ENCODE measurements around the gene NCAM2.

Gene NCAM2

DNA sequence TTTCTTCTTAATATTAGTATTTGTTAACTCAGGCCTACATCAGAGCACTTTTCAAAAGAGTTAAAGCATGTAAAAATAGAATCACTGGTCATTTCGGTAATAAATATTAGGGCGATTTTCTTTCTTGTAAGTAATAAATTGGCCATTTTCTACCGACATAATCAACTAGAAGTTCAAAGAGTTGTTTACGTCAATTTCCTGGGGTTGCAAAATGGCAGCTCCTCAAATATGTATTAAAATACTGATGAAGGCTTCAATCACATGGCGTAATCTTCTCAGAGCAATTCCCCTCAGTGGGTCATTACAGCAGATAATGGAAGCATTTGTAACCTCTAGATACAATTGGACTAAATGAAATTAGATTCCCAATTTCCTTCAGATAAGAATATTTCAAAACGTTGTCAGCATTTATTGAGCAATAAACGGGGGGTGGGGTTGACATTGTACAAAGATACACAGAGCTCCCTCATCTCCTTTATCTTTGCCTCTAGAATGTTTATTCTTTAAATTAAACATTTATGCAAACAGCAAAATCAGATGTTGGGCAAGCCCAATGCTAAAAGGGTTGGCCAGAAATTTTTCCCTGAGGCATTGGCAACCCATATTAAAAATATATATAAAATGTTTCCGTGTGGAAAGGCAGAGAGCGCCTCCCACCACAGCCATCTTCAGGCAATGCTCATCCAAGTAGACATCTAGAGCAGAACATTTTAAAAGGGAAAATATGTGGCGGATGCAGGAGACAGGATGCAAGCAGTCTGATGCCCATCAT, 240.6 kb downstream of the NCAM2 start:
- TF ChIP-seq, protein P1, sequence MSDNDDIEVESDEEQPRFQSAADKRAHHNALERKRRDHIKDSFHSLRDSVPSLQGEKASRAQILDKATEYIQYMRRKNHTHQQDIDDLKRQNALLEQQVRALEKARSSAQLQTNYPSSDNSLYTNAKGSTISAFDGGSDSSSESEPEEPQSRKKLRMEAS (IDR thresholded peaks at IDR 0.05) = no peak
- no peak for TF ChIP-seq TCF12 (IDR thresholded peaks at IDR 0.05; ENCODE audit: low read depth)
- TF ChIP-seq TAF1 (IDR thresholded peaks at IDR 0.05; ENCODE audit: low read depth) = no peak
- TF ChIP-seq, protein P2, sequence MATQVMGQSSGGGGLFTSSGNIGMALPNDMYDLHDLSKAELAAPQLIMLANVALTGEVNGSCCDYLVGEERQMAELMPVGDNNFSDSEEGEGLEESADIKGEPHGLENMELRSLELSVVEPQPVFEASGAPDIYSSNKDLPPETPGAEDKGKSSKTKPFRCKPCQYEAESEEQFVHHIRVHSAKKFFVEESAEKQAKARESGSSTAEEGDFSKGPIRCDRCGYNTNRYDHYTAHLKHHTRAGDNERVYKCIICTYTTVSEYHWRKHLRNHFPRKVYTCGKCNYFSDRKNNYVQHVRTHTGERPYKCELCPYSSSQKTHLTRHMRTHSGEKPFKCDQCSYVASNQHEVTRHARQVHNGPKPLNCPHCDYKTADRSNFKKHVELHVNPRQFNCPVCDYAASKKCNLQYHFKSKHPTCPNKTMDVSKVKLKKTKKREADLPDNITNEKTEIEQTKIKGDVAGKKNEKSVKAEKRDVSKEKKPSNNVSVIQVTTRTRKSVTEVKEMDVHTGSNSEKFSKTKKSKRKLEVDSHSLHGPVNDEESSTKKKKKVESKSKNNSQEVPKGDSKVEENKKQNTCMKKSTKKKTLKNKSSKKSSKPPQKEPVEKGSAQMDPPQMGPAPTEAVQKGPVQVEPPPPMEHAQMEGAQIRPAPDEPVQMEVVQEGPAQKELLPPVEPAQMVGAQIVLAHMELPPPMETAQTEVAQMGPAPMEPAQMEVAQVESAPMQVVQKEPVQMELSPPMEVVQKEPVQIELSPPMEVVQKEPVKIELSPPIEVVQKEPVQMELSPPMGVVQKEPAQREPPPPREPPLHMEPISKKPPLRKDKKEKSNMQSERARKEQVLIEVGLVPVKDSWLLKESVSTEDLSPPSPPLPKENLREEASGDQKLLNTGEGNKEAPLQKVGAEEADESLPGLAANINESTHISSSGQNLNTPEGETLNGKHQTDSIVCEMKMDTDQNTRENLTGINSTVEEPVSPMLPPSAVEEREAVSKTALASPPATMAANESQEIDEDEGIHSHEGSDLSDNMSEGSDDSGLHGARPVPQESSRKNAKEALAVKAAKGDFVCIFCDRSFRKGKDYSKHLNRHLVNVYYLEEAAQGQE (IDR thresholded peaks at IDR 0.05; ENCODE audit: low read depth) = no peak
- no peak for TF ChIP-seq CREB1 (IDR thresholded peaks at IDR 0.05; ENCODE audit: low read depth)
- no peak for TF ChIP-seq FOXM1 (IDR thresholded peaks at IDR 0.05; ENCODE audit: borderline replicate concordance, low read depth)
- no peak for TF ChIP-seq CEBPB (IDR thresholded peaks at IDR 0.05)
- TF ChIP-seq EP300 (IDR thresholded peaks at IDR 0.05; ENCODE audit: borderline replicate concordance) = no peak
- TF ChIP-seq, protein P3, sequence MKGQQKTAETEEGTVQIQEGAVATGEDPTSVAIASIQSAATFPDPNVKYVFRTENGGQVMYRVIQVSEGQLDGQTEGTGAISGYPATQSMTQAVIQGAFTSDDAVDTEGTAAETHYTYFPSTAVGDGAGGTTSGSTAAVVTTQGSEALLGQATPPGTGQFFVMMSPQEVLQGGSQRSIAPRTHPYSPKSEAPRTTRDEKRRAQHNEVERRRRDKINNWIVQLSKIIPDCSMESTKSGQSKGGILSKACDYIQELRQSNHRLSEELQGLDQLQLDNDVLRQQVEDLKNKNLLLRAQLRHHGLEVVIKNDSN (IDR thresholded peaks at IDR 0.05) = no peak
- TF ChIP-seq EGR1 (IDR thresholded peaks at IDR 0.05) = no peak
- TF ChIP-seq ZBTB7A (IDR thresholded peaks at IDR 0.05; ENCODE audit: low read depth) = no peak
- no peak for TF ChIP-seq RAD21 (IDR thresholded peaks at IDR 0.05; ENCODE audit: low read depth)
- no peak for TF ChIP-seq NFIC (IDR thresholded peaks at IDR 0.05)
- no peak for TF ChIP-seq TEAD4 (IDR thresholded peaks at IDR 0.05)
- no peak for TF ChIP-seq YY1 (IDR thresholded peaks at IDR 0.05; ENCODE audit: low read depth)

DNA sequence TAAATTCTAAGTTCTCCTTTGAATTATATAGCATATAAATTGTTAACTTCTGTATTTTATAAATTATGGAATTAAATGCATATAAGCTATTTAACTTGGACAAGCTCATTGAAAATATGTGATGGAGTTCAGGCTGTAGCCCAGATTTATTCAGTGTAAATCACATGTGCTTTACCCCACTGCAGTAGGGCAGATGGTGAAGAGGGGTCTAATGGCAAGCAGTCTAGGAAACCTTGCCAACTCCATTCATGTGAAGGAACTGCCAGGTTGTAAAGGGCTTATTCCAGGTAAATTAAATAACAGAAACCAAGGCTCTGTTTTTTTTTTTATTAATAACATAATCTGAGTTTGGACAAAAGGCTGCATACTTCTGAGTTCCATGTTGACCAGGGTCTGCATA, 243.2 kb downstream of the NCAM2 start:
- TF ChIP-seq, protein P1 (IDR thresholded peaks at IDR 0.05) = no peak
- no peak for TF ChIP-seq CEBPB (IDR thresholded peaks at IDR 0.05)
- no peak for TF ChIP-seq NFIC (IDR thresholded peaks at IDR 0.05)
- TF ChIP-seq, protein P2 (IDR thresholded peaks at IDR 0.05; ENCODE audit: low read depth) = no peak
- TF ChIP-seq, protein P3 (IDR thresholded peaks at IDR 0.05) = no peak
- no peak for TF ChIP-seq TEAD4 (IDR thresholded peaks at IDR 0.05)
- TF ChIP-seq RAD21 (IDR thresholded peaks at IDR 0.05; ENCODE audit: low read depth) = no peak
- TF ChIP-seq FOXM1 (IDR thresholded peaks at IDR 0.05; ENCODE audit: borderline replicate concordance, low read depth) = no peak
- no peak for TF ChIP-seq EP300 (IDR thresholded peaks at IDR 0.05; ENCODE audit: borderline replicate concordance)
- TF ChIP-seq YY1 (IDR thresholded peaks at IDR 0.05; ENCODE audit: low read depth) = no peak
- TF ChIP-seq EGR1 (IDR thresholded peaks at IDR 0.05) = no peak
- no peak for TF ChIP-seq ZBTB7A (IDR thresholded peaks at IDR 0.05; ENCODE audit: low read depth)

DNA sequence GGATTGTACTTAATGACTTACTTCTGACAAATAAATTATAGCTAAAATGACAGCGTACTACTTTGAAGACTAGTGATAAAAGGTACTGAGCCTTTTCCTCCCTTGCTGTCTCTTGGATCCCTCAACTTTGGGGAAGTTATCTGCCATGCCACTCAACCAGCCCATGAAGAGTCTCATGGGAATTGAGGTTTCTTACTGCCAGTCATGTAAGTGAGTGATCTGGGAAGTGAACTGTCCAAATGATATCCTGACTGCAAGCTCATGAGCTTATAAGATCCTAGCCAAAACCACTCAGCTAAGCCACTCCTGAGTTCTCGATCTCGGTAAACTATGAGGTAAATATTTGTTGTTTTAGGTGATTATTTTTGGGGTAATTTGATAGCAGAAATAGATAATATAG, 247.8 kb downstream of the NCAM2 start:
- no peak for TF ChIP-seq CEBPB (IDR thresholded peaks at IDR 0.05)
- TF ChIP-seq, protein P2 (IDR thresholded peaks at IDR 0.05; ENCODE audit: low read depth) = no peak
- TF ChIP-seq ZBTB7A (IDR thresholded peaks at IDR 0.05; ENCODE audit: low read depth) = no peak
- TF ChIP-seq, protein P1 (IDR thresholded peaks at IDR 0.05) = no peak
- TF ChIP-seq YY1 (IDR thresholded peaks at IDR 0.05; ENCODE audit: low read depth) = no peak
- no peak for TF ChIP-seq NFIC (IDR thresholded peaks at IDR 0.05)
- no peak for TF ChIP-seq TEAD4 (IDR thresholded peaks at IDR 0.05)

DNA sequence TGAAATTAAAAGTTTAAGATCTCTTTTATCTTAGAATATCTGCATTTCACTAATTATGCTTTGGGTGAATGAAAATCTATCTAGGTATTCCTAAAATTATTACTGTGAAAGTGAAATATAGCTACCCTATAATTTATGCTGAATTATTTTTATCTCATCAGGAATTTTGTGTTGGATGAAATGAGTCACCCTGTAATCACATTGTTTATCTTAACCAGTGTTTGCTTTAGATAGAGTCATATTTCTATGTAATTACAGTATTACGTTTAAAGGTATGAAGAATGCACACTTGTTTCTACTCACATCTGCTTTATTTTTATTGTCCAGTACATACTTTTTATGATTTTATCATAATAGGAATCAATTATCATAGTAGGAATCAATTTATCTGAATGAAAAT, 249.2 kb downstream of the NCAM2 start:
- TF ChIP-seq TCF12 (IDR thresholded peaks at IDR 0.05; ENCODE audit: low read depth) (no peak), CREB1 (IDR thresholded peaks at IDR 0.05; ENCODE audit: low read depth) (no peak)
